22Rv1 (cell line): ENCODE measurements around the gene GORASP2.

Experiments
- H3K27ac ChIP-seq: fragments of 450-650 bp; 2 replicates; pipeline ENCODE4 v1.5.1; 2017
- ZFX ChIP-seq: fragments of 450-650 bp; IDR thresholded peaks from 2 replicates; pipeline ENCODE4 v1.6.1; 2017; ENCODE audit warnings: antibody characterized with exemption, borderline replicate concordance
- TF ChIP-seq, protein P1 (sequence below): fragments of 450-650 bp; IDR thresholded peaks from 2 replicates; pipeline ENCODE4 v1.5.1; 2017; ENCODE audit warnings: mild to moderate bottlenecking

Gene GORASP2

DNA sequence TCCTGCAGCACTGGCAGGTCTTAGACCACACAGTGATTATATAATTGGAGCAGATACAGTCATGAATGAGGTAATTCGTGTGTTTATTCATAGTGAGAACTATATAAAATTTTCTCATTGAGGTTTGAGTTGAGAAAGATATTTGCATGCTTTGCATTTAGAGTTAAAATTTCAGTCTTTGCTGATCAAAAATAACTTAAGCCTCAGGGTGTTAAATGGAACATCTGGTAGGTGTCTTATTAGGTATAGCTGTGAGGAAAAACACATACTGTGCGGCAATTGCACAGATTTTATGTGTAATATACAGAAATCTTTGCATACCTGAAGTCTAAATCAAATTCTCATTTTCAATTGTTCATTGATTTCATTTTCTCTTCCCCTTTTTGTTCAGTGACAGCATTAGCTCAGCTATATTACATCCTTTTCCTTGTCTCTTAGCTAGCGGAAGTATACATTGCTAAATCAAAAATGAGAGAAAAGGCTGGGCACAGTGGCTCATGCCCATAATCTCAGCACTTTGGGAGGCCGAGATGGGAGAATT is 21.2 kb downstream of the GORASP2 start:
- TF ChIP-seq, protein P1, sequence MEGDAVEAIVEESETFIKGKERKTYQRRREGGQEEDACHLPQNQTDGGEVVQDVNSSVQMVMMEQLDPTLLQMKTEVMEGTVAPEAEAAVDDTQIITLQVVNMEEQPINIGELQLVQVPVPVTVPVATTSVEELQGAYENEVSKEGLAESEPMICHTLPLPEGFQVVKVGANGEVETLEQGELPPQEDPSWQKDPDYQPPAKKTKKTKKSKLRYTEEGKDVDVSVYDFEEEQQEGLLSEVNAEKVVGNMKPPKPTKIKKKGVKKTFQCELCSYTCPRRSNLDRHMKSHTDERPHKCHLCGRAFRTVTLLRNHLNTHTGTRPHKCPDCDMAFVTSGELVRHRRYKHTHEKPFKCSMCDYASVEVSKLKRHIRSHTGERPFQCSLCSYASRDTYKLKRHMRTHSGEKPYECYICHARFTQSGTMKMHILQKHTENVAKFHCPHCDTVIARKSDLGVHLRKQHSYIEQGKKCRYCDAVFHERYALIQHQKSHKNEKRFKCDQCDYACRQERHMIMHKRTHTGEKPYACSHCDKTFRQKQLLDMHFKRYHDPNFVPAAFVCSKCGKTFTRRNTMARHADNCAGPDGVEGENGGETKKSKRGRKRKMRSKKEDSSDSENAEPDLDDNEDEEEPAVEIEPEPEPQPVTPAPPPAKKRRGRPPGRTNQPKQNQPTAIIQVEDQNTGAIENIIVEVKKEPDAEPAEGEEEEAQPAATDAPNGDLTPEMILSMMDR = no peak
- no peak for TF ChIP-seq ZFX
- no peak overlapping the region for H3K27ac ChIP-seq

DNA sequence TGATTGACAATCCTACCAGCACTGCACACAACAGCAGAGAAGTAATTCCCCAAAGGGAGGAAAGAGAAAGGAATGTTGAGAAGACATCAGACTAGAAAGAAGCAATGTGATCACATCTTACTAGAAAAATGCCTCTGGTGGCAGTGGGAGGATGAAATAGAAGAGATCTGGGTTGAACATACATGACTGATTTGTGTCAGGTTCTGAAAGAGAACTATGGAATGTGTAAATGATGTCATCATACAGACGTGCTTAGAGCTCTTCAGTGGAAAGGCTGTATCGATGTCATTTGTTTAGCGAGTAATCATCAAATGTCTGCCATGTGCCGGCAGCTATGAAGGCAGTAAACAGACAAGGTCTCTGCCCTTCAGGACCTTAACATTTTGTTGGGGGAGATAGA is 24.9 kb downstream of the GORASP2 start:
- H3K27ac ChIP-seq = no peak overlapping the region

DNA sequence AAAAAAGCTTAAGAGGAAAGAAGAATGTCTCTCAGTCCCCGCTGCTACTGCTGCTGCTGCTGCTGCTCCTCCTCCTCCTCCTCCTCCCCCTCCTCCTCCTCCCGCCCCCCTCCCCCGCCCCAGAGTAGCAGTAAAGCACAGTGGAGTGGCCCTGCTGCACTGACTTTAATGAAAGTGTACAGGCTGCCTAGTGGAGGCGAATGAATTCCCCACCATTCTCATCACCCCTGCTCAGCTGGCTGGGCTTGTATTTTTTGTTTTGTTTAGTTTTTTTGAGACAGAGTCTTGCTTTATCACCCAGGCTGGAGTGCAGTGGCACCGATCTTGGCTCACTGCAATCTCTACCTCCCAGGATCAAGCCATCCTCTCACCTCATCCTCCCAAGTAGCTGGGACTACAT is 34.3 kb downstream of the GORASP2 start:
- TF ChIP-seq ZFX = no peak
- TF ChIP-seq, protein P1 = no peak
- H3K27ac ChIP-seq = no peak overlapping the region

More for the DNA sequence above, 24.9 kb downstream of the GORASP2 start:
- TF ChIP-seq, protein P1 = no peak
- no peak for TF ChIP-seq ZFX

DNA sequence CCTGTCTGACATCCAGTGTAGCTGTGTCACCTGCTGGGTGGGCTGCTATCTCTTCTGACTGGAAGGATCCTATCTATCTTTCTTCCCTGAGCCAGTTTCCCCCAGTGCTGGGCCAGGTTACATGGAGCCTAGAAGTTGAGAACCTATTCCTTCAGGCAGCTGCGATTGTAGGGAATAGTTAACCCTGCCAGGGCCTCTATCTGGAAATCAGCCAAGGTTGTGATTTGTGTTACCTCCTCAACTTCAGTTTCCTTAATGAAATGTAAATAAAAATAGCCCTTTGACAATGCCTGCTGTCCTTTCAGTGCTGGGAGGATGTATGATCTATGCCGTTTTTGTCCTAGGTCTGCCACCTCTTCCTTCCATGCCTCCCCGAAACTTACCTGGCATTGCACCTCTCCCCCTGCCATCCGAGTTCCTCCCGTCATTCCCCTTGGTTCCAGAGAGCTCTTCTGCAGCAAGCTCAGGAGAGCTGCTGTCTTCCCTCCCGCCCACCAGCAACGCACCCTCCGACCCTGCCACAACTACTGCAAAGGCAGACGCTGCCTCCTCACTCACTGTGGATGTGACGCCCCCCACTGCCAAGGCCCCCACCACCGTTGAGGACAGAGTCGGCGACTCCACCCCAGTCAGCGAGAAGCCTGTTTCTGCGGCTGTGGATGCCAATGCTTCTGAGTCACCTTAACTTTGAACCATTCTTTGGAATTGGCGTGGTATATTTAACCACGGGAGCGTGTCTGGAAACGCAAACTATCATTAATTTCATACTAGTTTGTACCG is 36.6 kb downstream of the GORASP2 start:
- H3K27ac ChIP-seq = no peak overlapping the region
- TF ChIP-seq, protein P1 = no peak
- TF ChIP-seq ZFX = no peak

DNA sequence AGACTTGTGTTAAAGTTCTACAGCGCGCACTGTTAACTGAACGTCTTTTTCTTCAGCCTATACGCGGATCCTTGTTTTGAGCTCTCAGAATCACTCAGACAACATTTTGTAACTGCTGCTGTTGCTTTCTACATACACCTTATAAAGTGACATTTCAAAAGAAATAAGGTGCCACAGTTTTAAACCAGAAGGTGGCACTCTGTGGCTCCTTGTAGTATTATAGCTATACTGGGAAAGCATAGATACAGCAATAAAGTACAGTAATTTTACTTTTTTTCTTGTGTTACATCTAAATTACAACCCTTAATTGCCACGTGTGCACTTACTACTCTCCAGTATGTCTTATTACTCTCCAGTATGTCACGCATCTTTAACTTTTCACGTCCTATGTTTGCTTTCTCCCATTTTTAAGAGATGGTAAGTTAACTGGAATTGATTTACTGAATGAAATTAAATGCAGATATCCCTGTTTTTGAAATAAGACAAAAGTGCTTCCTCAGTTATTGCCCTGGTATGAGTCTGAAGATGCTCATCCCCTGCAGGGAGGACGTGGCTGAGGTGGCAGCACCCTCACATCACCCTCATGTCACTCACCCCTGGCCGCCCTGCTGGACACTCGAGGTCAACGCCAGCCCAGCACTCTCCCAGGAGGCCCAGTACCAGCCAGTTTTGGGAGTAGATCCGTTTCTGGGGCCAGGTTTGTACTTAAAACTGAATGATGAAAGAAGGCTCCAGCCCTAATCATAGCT is 37.8 kb downstream of the GORASP2 start:
- H3K27ac ChIP-seq = no peak overlapping the region
- TF ChIP-seq ZFX = no peak
- TF ChIP-seq, protein P1 = peak; percentile 16

DNA sequence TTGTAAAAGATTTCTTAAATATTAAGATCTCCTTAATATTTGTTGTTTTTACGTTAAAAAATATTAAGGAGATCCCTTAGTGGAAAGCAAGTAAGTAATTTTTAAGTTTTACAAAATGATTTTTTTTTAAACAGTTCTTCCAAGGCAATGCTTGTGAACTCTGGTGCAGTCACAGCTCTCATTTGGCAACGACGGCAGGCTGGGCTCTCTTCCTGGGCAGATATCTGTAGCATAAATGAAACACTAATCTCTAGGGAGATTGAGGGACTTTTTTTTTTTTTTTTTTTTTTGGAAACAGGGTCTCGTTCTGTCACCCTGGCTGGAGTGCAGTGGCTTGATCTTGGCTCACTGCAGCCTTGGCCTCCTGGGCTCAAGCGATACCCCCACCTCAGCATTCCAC is 38.5 kb downstream of the GORASP2 start:
- TF ChIP-seq, protein P1 = no peak
- no peak for TF ChIP-seq ZFX
- no peak overlapping the region for H3K27ac ChIP-seq
